Measurements from ENCODE around the gene TSPAN14. TPM values are rescaled to one million over a fixed set of nuclear protein-coding genes. Genes with fewer than 3 reads are reported as not detected.

TSPAN14 gene
- total RNA-seq, 1 experiment from 2014 or later, result 3.4 TPM

GRCh38 chr10:80498078-80498832 is 44.1 kb downstream of the TSPAN14 start:
- DNase-seq, result no peak
- Histone ChIP-seq H3K4me2 (ENCODE audit: low read depth, low read length, poor library complexity, severe bottlenecking) (no peak overlapping the region), H3K9me2 (replicated peaks; ENCODE audit: insufficient read depth, low read length) (no peaks in the 10 kb centered on the region), H3K27ac (ENCODE audit: low read length) (no peak overlapping the region), H3K9ac (ENCODE audit: low read length) (no peak overlapping the region), H3K4me3 (ENCODE audit: low read length) (no peak overlapping the region), H3K4me1 (ENCODE audit: low read length) (no peaks in the 10 kb centered on the region), H4K20me1 (ENCODE audit: insufficient read depth, low read depth, low read length) (0 out of 2 replicates have a peak, but pooled peaks cover 4% of the 10 kb centered on the region), H3K9me3 (ENCODE audit: low read length) (peaks cover 6% of the 10 kb centered on the region; the same call in 1 of the 2 replicates), H2AFZ (ENCODE audit: low read length) (no peak overlapping the region), H3K79me2 (ENCODE audit: low read length) (no peaks in the 10 kb centered on the region), H3K36me3 (ENCODE audit: insufficient read depth, low read length) (no peaks in the 10 kb centered on the region), H3K27me3 (ENCODE audit: low read length) (no peaks in the 10 kb centered on the region)

GRCh38 chr10:80498833-80499741 is 45.0 kb downstream of the TSPAN14 start:
- Histone ChIP-seq H3K27ac (ENCODE audit: low read length) (no peak overlapping the region), H2AFZ (ENCODE audit: low read length) (no peak overlapping the region), H3K79me2 (ENCODE audit: low read length) (no peaks in the 10 kb centered on the region), H3K36me3 (ENCODE audit: insufficient read depth, low read length) (no peaks in the 10 kb centered on the region), H3K27me3 (ENCODE audit: low read length) (no peaks in the 10 kb centered on the region), H3K9me3 (ENCODE audit: low read length) (peaks cover 6% of the 10 kb centered on the region; the same call in 1 of the 2 replicates), H3K4me2 (ENCODE audit: low read depth, low read length, poor library complexity, severe bottlenecking) (no peak overlapping the region), H4K20me1 (ENCODE audit: insufficient read depth, low read depth, low read length) (0 out of 2 replicates have a peak, but pooled peaks cover 4% of the 10 kb centered on the region), H3K4me1 (ENCODE audit: low read length) (no peaks in the 10 kb centered on the region), H3K4me3 (ENCODE audit: low read length) (no peak overlapping the region), H3K9ac (ENCODE audit: low read length) (no peak overlapping the region), H3K9me2 (replicated peaks; ENCODE audit: insufficient read depth, low read length) (no peaks in the 10 kb centered on the region)
- DNase-seq, result no peak

- Histone ChIP-seq H3K9me3 (ENCODE audit: low read length) (peaks cover 6% of the 10 kb centered on the region; the same call in 1 of the 2 replicates), H3K27me3 (ENCODE audit: low read length) (no peaks in the 10 kb centered on the region), H3K4me3 (ENCODE audit: low read length) (no peak overlapping the region), H3K9ac (ENCODE audit: low read length) (no peak overlapping the region), H3K4me1 (ENCODE audit: low read length) (no peaks in the 10 kb centered on the region), H3K27ac (ENCODE audit: low read length) (no peak overlapping the region), H3K9me2 (replicated peaks; ENCODE audit: insufficient read depth, low read length) (no peaks in the 10 kb centered on the region), H3K36me3 (ENCODE audit: insufficient read depth, low read length) (no peaks in the 10 kb centered on the region), H4K20me1 (ENCODE audit: insufficient read depth, low read depth, low read length) (0 out of 2 replicates have a peak, but pooled peaks cover 4% of the 10 kb centered on the region), H2AFZ (ENCODE audit: low read length) (no peak overlapping the region), H3K4me2 (ENCODE audit: low read depth, low read length, poor library complexity, severe bottlenecking) (no peak overlapping the region), H3K79me2 (ENCODE audit: low read length) (no peaks in the 10 kb centered on the region)
- no peak for DNase-seq
Observed at GRCh38 chr10:80500572-80501380, 46.7 kb downstream of the TSPAN14 start.

- H3K4me2 ChIP-seq (ENCODE audit: low read depth, low read length, poor library complexity, severe bottlenecking), result no peak overlapping the region
- H4K20me1 ChIP-seq (ENCODE audit: insufficient read depth, low read depth, low read length), result 0 out of 2 replicates have a peak, but pooled peaks cover 4% of the 10 kb centered on the region
- H3K27ac ChIP-seq (ENCODE audit: low read length), result no peak overlapping the region
- no peaks in the 10 kb centered on the region for H3K27me3 ChIP-seq (ENCODE audit: low read length)
- H3K4me3 ChIP-seq (ENCODE audit: low read length), result no peak overlapping the region
- no peaks in the 10 kb centered on the region for H3K36me3 ChIP-seq (ENCODE audit: insufficient read depth, low read length)
- no peak overlapping the region for H3K9ac ChIP-seq (ENCODE audit: low read length)
- H3K9me2 ChIP-seq (replicated peaks; ENCODE audit: insufficient read depth, low read length), result no peaks in the 10 kb centered on the region
- no peak for DNase-seq
- H3K9me3 ChIP-seq (ENCODE audit: low read length), result peaks cover 3% of the 10 kb centered on the region; the same call in 1 of the 2 replicates
- H3K4me1 ChIP-seq (ENCODE audit: low read length), result no peaks in the 10 kb centered on the region
- no peaks in the 10 kb centered on the region for H3K79me2 ChIP-seq (ENCODE audit: low read length)
- no peak overlapping the region for H2AFZ ChIP-seq (ENCODE audit: low read length)
Observed at GRCh38 chr10:80501381-80501912, 47.3 kb downstream of the TSPAN14 start.

GRCh38 chr10:80501913-80502521 is 47.9 kb downstream of the TSPAN14 start:
- no peaks in the 10 kb centered on the region for H3K36me3 ChIP-seq (ENCODE audit: insufficient read depth, low read length)
- no peak overlapping the region for H3K9ac ChIP-seq (ENCODE audit: low read length)
- no peak for DNase-seq
- no peaks in the 10 kb centered on the region for H3K9me2 ChIP-seq (replicated peaks; ENCODE audit: insufficient read depth, low read length)
- H3K4me2 ChIP-seq (ENCODE audit: low read depth, low read length, poor library complexity, severe bottlenecking), result no peak overlapping the region
- no peak overlapping the region for H3K27ac ChIP-seq (ENCODE audit: low read length)
- no peaks in the 10 kb centered on the region for H3K79me2 ChIP-seq (ENCODE audit: low read length)
- H3K4me1 ChIP-seq (ENCODE audit: low read length), result no peaks in the 10 kb centered on the region
- no peak overlapping the region for H2AFZ ChIP-seq (ENCODE audit: low read length)
- H4K20me1 ChIP-seq (ENCODE audit: insufficient read depth, low read depth, low read length), result 0 out of 2 replicates have a peak, but pooled peaks cover 4% of the 10 kb centered on the region
- H3K9me3 ChIP-seq (ENCODE audit: low read length), result no peaks in the 10 kb centered on the region
- no peaks in the 10 kb centered on the region for H3K27me3 ChIP-seq (ENCODE audit: low read length)
- no peak overlapping the region for H3K4me3 ChIP-seq (ENCODE audit: low read length)

GRCh38 chr10:80502621-80503583 is 48.8 kb downstream of the TSPAN14 start:
- Histone ChIP-seq H3K9me2 (replicated peaks; ENCODE audit: insufficient read depth, low read length) (no peaks in the 10 kb centered on the region), H3K4me2 (ENCODE audit: low read depth, low read length, poor library complexity, severe bottlenecking) (no peak overlapping the region), H3K4me3 (ENCODE audit: low read length) (no peak overlapping the region), H3K27me3 (ENCODE audit: low read length) (no peaks in the 10 kb centered on the region), H3K36me3 (ENCODE audit: insufficient read depth, low read length) (no peaks in the 10 kb centered on the region), H3K79me2 (ENCODE audit: low read length) (no peaks in the 10 kb centered on the region), H3K9ac (ENCODE audit: low read length) (no peak overlapping the region), H3K9me3 (ENCODE audit: low read length) (no peaks in the 10 kb centered on the region), H2AFZ (ENCODE audit: low read length) (no peak overlapping the region), H3K27ac (ENCODE audit: low read length) (no peak overlapping the region), H3K4me1 (ENCODE audit: low read length) (no peaks in the 10 kb centered on the region), H4K20me1 (ENCODE audit: insufficient read depth, low read depth, low read length) (0 out of 2 replicates have a peak, but pooled peaks cover 4% of the 10 kb centered on the region)
- DNase-seq, result no peak

Data from Karpas-422 (cell line).